ENCODE results near the gene HOXA13. TPM values are rescaled to one million over a fixed set of nuclear protein-coding genes. Genes with fewer than 3 reads are reported as not detected.

Gene HOXA13
- total RNA-seq, 1 experiment from 2014 or later, result 2.0 TPM

GRCh38 chr7:27179503-27180430 is 20.1 kb downstream of the HOXA13 start:
- in situ Hi-C loops (cut with HindIII; ENCODE audit: low pct_unique_long_range_greater_than_20kb, low sequenced_read_pairs), result no loop called here
- no peak for DNase-seq (ENCODE audit: low read depth, low spot score)

GRCh38 chr7:27179030-27179429 is 20.9 kb downstream of the HOXA13 start:
- DNase-seq (ENCODE audit: low read depth, low spot score), result no peak
- in situ Hi-C loops (cut with HindIII; ENCODE audit: low pct_unique_long_range_greater_than_20kb, low sequenced_read_pairs), result no loop called here

GRCh38 chr7:27178366-27178765 is 21.5 kb downstream of the HOXA13 start:
- no peak for DNase-seq (ENCODE audit: low read depth, low spot score)
- in situ Hi-C loops (cut with HindIII; ENCODE audit: low pct_unique_long_range_greater_than_20kb, low sequenced_read_pairs), result no loop called here

GRCh38 chr7:27177795-27178320 is 22.0 kb downstream of the HOXA13 start:
- in situ Hi-C loops (cut with HindIII; ENCODE audit: low pct_unique_long_range_greater_than_20kb, low sequenced_read_pairs), result no loop called here
- peak; percentile 50 for DNase-seq (ENCODE audit: low read depth, low spot score)

GRCh38 chr7:27176962-27177794 is 22.7 kb downstream of the HOXA13 start:
- in situ Hi-C loops (cut with HindIII; ENCODE audit: low pct_unique_long_range_greater_than_20kb, low sequenced_read_pairs), result no loop called here
- DNase-seq (ENCODE audit: low read depth, low spot score), result no peak

GRCh38 chr7:27176524-27176845 is 23.4 kb downstream of the HOXA13 start:
- in situ Hi-C loops (cut with HindIII; ENCODE audit: low pct_unique_long_range_greater_than_20kb, low sequenced_read_pairs), result no loop called here
- DNase-seq (ENCODE audit: low read depth, low spot score), result no peak

GRCh38 chr7:27175626-27176523 is 24.0 kb downstream of the HOXA13 start:
- no peak for DNase-seq (ENCODE audit: low read depth, low spot score)
- in situ Hi-C loops (cut with HindIII; ENCODE audit: low pct_unique_long_range_greater_than_20kb, low sequenced_read_pairs), result no loop called here

GRCh38 chr7:27174874-27175625 is 24.8 kb downstream of the HOXA13 start:
- no peak for DNase-seq (ENCODE audit: low read depth, low spot score)
- in situ Hi-C loops (cut with HindIII; ENCODE audit: low pct_unique_long_range_greater_than_20kb, low sequenced_read_pairs), result no loop called here

- DNase-seq (ENCODE audit: low read depth, low spot score), result no peak
- in situ Hi-C loops (cut with HindIII; ENCODE audit: low pct_unique_long_range_greater_than_20kb, low sequenced_read_pairs), result no loop called here
Observed at GRCh38 chr7:27173956-27174873, 25.7 kb downstream of the HOXA13 start, which contains the start of gene HOXA10. Gene HOXA10, minus strand, starts transcription at chr7:27174320. Its CDS starts 14 bp downstream, at chr7:27174306.

- DNase-seq (ENCODE audit: low read depth, low spot score), result no peak
- in situ Hi-C loops (cut with HindIII; ENCODE audit: low pct_unique_long_range_greater_than_20kb, low sequenced_read_pairs), result no loop called here
Observed at GRCh38 chr7:27173511-27173955, 26.4 kb downstream of the HOXA13 start.

- in situ Hi-C loops (cut with HindIII; ENCODE audit: low pct_unique_long_range_greater_than_20kb, low sequenced_read_pairs), result no loop called here
- no peak for DNase-seq (ENCODE audit: low read depth, low spot score)
Observed at GRCh38 chr7:27172823-27173510, 26.9 kb downstream of the HOXA13 start.

GRCh38 chr7:27172315-27172774 is 27.5 kb downstream of the HOXA13 start:
- DNase-seq (ENCODE audit: low read depth, low spot score), result no peak
- in situ Hi-C loops (cut with HindIII; ENCODE audit: low pct_unique_long_range_greater_than_20kb, low sequenced_read_pairs), result no loop called here

GRCh38 chr7:27171637-27172314 is 28.1 kb downstream of the HOXA13 start:
- in situ Hi-C loops (cut with HindIII; ENCODE audit: low pct_unique_long_range_greater_than_20kb, low sequenced_read_pairs), result no loop called here
- DNase-seq (ENCODE audit: low read depth, low spot score), result no peak

GRCh38 chr7:27171325-27171636 is 28.6 kb downstream of the HOXA13 start:
- in situ Hi-C loops (cut with HindIII; ENCODE audit: low pct_unique_long_range_greater_than_20kb, low sequenced_read_pairs), result no loop called here
- no peak for DNase-seq (ENCODE audit: low read depth, low spot score)
